Measurements from ENCODE around the gene TMEM272.
A peak's percentile ranks its signal among the peaks of the same experiment; 100 is the strongest.

GRCh38 chr13:51814825-51815650 lies 29.9 kb downstream of the TMEM272 start:
- TF ChIP-seq, protein P1, sequence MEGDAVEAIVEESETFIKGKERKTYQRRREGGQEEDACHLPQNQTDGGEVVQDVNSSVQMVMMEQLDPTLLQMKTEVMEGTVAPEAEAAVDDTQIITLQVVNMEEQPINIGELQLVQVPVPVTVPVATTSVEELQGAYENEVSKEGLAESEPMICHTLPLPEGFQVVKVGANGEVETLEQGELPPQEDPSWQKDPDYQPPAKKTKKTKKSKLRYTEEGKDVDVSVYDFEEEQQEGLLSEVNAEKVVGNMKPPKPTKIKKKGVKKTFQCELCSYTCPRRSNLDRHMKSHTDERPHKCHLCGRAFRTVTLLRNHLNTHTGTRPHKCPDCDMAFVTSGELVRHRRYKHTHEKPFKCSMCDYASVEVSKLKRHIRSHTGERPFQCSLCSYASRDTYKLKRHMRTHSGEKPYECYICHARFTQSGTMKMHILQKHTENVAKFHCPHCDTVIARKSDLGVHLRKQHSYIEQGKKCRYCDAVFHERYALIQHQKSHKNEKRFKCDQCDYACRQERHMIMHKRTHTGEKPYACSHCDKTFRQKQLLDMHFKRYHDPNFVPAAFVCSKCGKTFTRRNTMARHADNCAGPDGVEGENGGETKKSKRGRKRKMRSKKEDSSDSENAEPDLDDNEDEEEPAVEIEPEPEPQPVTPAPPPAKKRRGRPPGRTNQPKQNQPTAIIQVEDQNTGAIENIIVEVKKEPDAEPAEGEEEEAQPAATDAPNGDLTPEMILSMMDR (IDR thresholded peaks at IDR 0.05): peak; percentile 80 to 88 (median 81)
- no peak for TF ChIP-seq POLR2A (IDR thresholded peaks at IDR 0.05; ENCODE audit: low read depth)

All from esophagus muscularis mucosa (tissue), 3 donors.